DND-41 (cell line): ENCODE results near the gene DNASE1L3.

ENCODE experiments used
- CTCF ChIP-seq: IDR thresholded peaks from 2 replicates; pipeline ENCODE4 v1.5.1; 2012; ENCODE audit warnings: borderline replicate concordance, low read length, moderate library complexity, mild to moderate bottlenecking; ENCODE audit not compliant: poor library complexity, severe bottlenecking; ENCODE audit errors: extremely low read depth
- EZH2 ChIP-seq: IDR thresholded peaks from 3 replicates; pipeline ENCODE4 v1.6.1; 2012; ENCODE audit warnings: borderline replicate concordance, low read depth, mild to moderate bottlenecking, moderate library complexity, low read length, inconsistent platforms; ENCODE audit not compliant: severe bottlenecking

- TF ChIP-seq CTCF (no peak), EZH2 (no peak)
These were observed 47.8 kb upstream of the DNASE1L3 start for GRCh38 chr3:58258392-58259055.
